ENCODE data around the gene RPS15. TPM values are rescaled to one million over a fixed set of nuclear protein-coding genes. Genes with fewer than 3 reads are reported as not detected.
A peak's percentile ranks its signal among the peaks of the same experiment; 100 is the strongest.

Gene RPS15
- total and polyA plus RNA-seq, 2 donors (not counting 3 experiments of a cell fraction or from before 2014, with no cell fraction given): 1,260 to 3,270 TPM

- Histone ChIP-seq H3K27ac (ENCODE audit: insufficient read depth, low read depth, low read length) (peak overlapping the region; percentile 42), H3K36me3 (ENCODE audit: control insufficient read depth in 2 of 2, extremely low read depth in 1 of 2, insufficient read depth in 2 of 2, low read length in 2 of 2) (no peaks in the 10 kb centered on the region), H3K9me1 (replicated peaks; ENCODE audit: control insufficient read depth, extremely low read depth, insufficient read depth, low read length) (no peaks in the 10 kb centered on the region), H3K79me2 (ENCODE audit: control insufficient read depth, insufficient read depth, low read length) (peaks cover 44% of the 10 kb centered on the region), H3K9me3 (replicated peaks; ENCODE audit: control insufficient read depth, insufficient read depth, low read length) (no peaks in the 10 kb centered on the region), H3K4me2 (ENCODE audit: insufficient read depth, low read length) (peak overlapping the region; percentile 73), H2AFZ (ENCODE audit: low read depth, low read length) (peak overlapping the region; percentile 71), H3K27me3 (ENCODE audit: control insufficient read depth in 2 of 2, insufficient read depth in 2 of 2, low read length in 2 of 2) (no peaks in the 10 kb centered on the region), H3K4me3 (replicated peaks in 1 of 3; ENCODE audit: insufficient read depth in 1 of 3, low read depth in 1 of 3, low read length in 3 of 3) (peak overlapping the region; percentile 53 to 61 (median 57)), H3K9ac (replicated peaks; ENCODE audit: extremely low read depth, insufficient read depth, low read length) (peak overlapping the region; percentile 64), H3K4me1 (ENCODE audit: control insufficient read depth, extremely low read depth, insufficient read depth, low read length) (peaks cover 26% of the 10 kb centered on the region), H4K20me1 (replicated peaks; ENCODE audit: control insufficient read depth, extremely low read depth, insufficient read depth, low read length) (no peaks in the 10 kb centered on the region)
- BruUV-seq (replicated peaks): TSS peak; percentile 70
- TF ChIP-seq MYC (IDR thresholded peaks at IDR 0.05; ENCODE audit: low read depth, low read length) (peak; percentile 52), JUN (IDR thresholded peaks at IDR 0.05; ENCODE audit: borderline replicate concordance, insufficient read depth, insufficient read length, low read depth) (no peak), POLR2A (IDR thresholded peaks at IDR 0.05; ENCODE audit: low read depth, low read length) (peak; percentile 81), FOS (IDR thresholded peaks at IDR 0.05; ENCODE audit: borderline replicate concordance, insufficient read depth, low read length) (no peak), MAX (IDR thresholded peaks at IDR 0.05; ENCODE audit: insufficient read depth, insufficient read length) (peak; percentile 90), CTCF (IDR thresholded peaks at IDR 0.05; ENCODE audit: extremely low read depth in 1 of 2, insufficient read depth in 1 of 2, low read depth in 1 of 2, low read length in 2 of 2) (peak in 1 of 2 donors; percentile 55)
- dilution Hi-C loops (cut with MboI; ENCODE audit: extremely low pct_ligation_motif_present, low sequenced_read_pairs) (no loop called here), intact Hi-C loops (cut with micrococcal nuclease) (loop anchor here (1.0 to 10.0 kb wide), 4 partner anchors 24 to 188 kb away; partner anchors contain the start of genes MBD3, NDUFS7 and RPS15)
- FAIRE-seq: peak; percentile 93
- CTCF ChIA-PET: no interaction called here
- peak; percentile 99 for DNase-seq (ENCODE audit: low read depth, low spot score)
- POLR2A ChIA-PET: no interaction called here
Measured at GRCh38 chr19:1406774-1407527, 31.2 kb upstream of the RPS15 start.
